Colonic mucosa (tissue), 4 donors: ENCODE measurements around the gene GALNS. TPM values are rescaled to one million over a fixed set of nuclear protein-coding genes. Genes with fewer than 3 reads are reported as not detected.

ENCODE experiments used
- DNase-seq: peaks from one replicate; pipeline ENCODE4 v3.0.0-alpha.2; 2020
- H3K27ac ChIP-seq: fragments of 200-600 bp; one replicate; pipeline ENCODE4 v1.8.0; 2021
- H3K27me3 ChIP-seq: fragments of 200-600 bp; one replicate; pipeline ENCODE4 v1.8.0; 2021
- H3K36me3 ChIP-seq: fragments of 200-600 bp; one replicate; pipeline ENCODE4 v1.8.0; 2021
- H3K4me1 ChIP-seq: fragments of 200-600 bp; one replicate; pipeline ENCODE4 v1.8.0; 2021; ENCODE audit warnings: mild to moderate bottlenecking
- H3K4me3 ChIP-seq: fragments of 200-600 bp; one replicate; pipeline ENCODE4 v1.8.0; 2021
- H3K9ac ChIP-seq, 2 donors: one replicate each; pipeline ENCODE4 v1.7.0; 2013; ENCODE audit warnings: control low read depth in 2 of 2, low read depth in 2 of 2, low read length in 2 of 2
- H3K9me3 ChIP-seq: fragments of 200-600 bp; one replicate; pipeline ENCODE4 v1.8.0; 2021
- CTCF ChIP-seq: fragments of 200-600 bp; IDR thresholded peaks from one replicate; pipeline ENCODE4 v1.8.0; 2022; ENCODE audit warnings: antibody characterized with exemption, mild to moderate bottlenecking
- intact Hi-C: fragments of 100-400 bp; cut with DNase I; formaldehyde crosslinking; loops from one replicate; pipeline ENCODE4 v1.14.1; 2022
- total RNA-seq, 2 donors: library from RNA; stranded (reverse); fragmentation: NEBNext Ultra II Directional in 1 of 2; extraction: Animal tissue kit (Norgen Biotek cat#: 25700) in 1 of 2; gene quantifications; one replicate each; pipeline ENCODE4 v1.2.1, GENCODE V29; 2021
- donor health status: healthy.
- donor health status: DM: no; HTN: no; CAD: no.
- donor health status: DM: no; HTN: no; CAD: no.

The GALNS gene
- total RNA-seq, 2 donors from 2014 or later = 22.8 to 44.5 TPM

- TF ChIP-seq CTCF = no peak
- H3K27me3 ChIP-seq = no peaks in the 10 kb centered on the region
- no peak overlapping the region for H3K4me3 ChIP-seq
- DNase-seq = no peak
- H3K9ac ChIP-seq = no peak overlapping the region
- intact Hi-C loops = no loop called here
- H3K9me3 ChIP-seq = no peaks in the 10 kb centered on the region
- H3K4me1 ChIP-seq = no peaks in the 10 kb centered on the region
- H3K36me3 ChIP-seq = no peaks in the 10 kb centered on the region
- no peak overlapping the region for H3K27ac ChIP-seq
These were observed 18.9 kb downstream of the GALNS start for GRCh38 chr16:88837806-88838205.

- Histone ChIP-seq H3K4me3 (no peak overlapping the region), H3K27me3 (no peaks in the 10 kb centered on the region), H3K9me3 (no peaks in the 10 kb centered on the region), H3K4me1 (no peaks in the 10 kb centered on the region), H3K36me3 (no peaks in the 10 kb centered on the region), H3K9ac (no peak overlapping the region), H3K27ac (no peak overlapping the region)
- intact Hi-C loops = no loop called here
- no peak for TF ChIP-seq CTCF
- no peak for DNase-seq
These were observed 20.0 kb downstream of the GALNS start for GRCh38 chr16:88836791-88837190.

- H3K9ac ChIP-seq = no peak overlapping the region
- no peak for DNase-seq
- intact Hi-C loops = no loop called here
- no peaks in the 10 kb centered on the region for H3K4me1 ChIP-seq
- H3K27me3 ChIP-seq = no peaks in the 10 kb centered on the region
- no peaks in the 10 kb centered on the region for H3K9me3 ChIP-seq
- no peak for TF ChIP-seq CTCF
- no peak overlapping the region for H3K4me3 ChIP-seq
- H3K27ac ChIP-seq = no peak overlapping the region
- no peaks in the 10 kb centered on the region for H3K36me3 ChIP-seq
These were observed 20.9 kb downstream of the GALNS start for GRCh38 chr16:88835818-88836217.

- H3K4me3 ChIP-seq = no peak overlapping the region
These were observed 21.4 kb downstream of the GALNS start for GRCh38 chr16:88835383-88835782.

GRCh38 chr16:88834670-88835069 lies 22.1 kb downstream of the GALNS start:
- DNase-seq = no peak
- Histone ChIP-seq H3K9ac (no peak overlapping the region), H3K27me3 (no peaks in the 10 kb centered on the region), H3K9me3 (no peaks in the 10 kb centered on the region), H3K27ac (no peak overlapping the region), H3K4me3 (no peak overlapping the region), H3K4me1 (no peaks in the 10 kb centered on the region), H3K36me3 (no peaks in the 10 kb centered on the region)
- no peak for TF ChIP-seq CTCF
- intact Hi-C loops = no loop called here

More at GRCh38 chr16:88835383-88835782, 21.4 kb downstream of the GALNS start:
- no peaks in the 10 kb centered on the region for H3K9me3 ChIP-seq
- H3K36me3 ChIP-seq = no peaks in the 10 kb centered on the region
- intact Hi-C loops = no loop called here
- no peak overlapping the region for H3K27ac ChIP-seq
- H3K4me1 ChIP-seq = no peaks in the 10 kb centered on the region
- no peak for DNase-seq
- H3K9ac ChIP-seq = no peak overlapping the region
- TF ChIP-seq CTCF = no peak
- no peaks in the 10 kb centered on the region for H3K27me3 ChIP-seq

- H3K27me3 ChIP-seq = no peaks in the 10 kb centered on the region
- no peak overlapping the region for H3K27ac ChIP-seq
- no peaks in the 10 kb centered on the region for H3K4me1 ChIP-seq
- intact Hi-C loops = no loop called here
- DNase-seq = no peak
- H3K4me3 ChIP-seq = no peak overlapping the region
- no peak overlapping the region for H3K9ac ChIP-seq
- TF ChIP-seq CTCF = no peak
- no peaks in the 10 kb centered on the region for H3K36me3 ChIP-seq
- no peaks in the 10 kb centered on the region for H3K9me3 ChIP-seq
These were observed 23.7 kb downstream of the GALNS start for GRCh38 chr16:88833086-88833485.
